Stomach (tissue), 9 donors: ENCODE measurements around the gene UBE3D. TPM values are rescaled to one million over a fixed set of nuclear protein-coding genes. Genes with fewer than 3 reads are reported as not detected.

ENCODE experiments used
- DNase-seq, 2 donors: peaks; one replicate each; pipeline versions ENCODE4 v3.0.0 to v3.0.0-alpha.2; 2013 to 2019
- H3K27ac ChIP-seq, 5 donors: fragments of 200-600 bp in 4 of 5; sonication (generic) in 4 of 5; one replicate each; pipeline ENCODE4 v1.5.1; 2013 to 2019; ENCODE audit warnings: mild to moderate bottlenecking in 1 of 5, moderate library complexity in 1 of 5
- H3K27me3 ChIP-seq, 3 donors: fragments of 200-600 bp; sonication (generic); one replicate each; pipeline ENCODE4 v1.5.1; 2017 to 2019; ENCODE audit warnings: mixed run types in 1 of 3
- H3K36me3 ChIP-seq, 4 donors: fragments of 200-600 bp; sonication (generic); 1 replicate in 3 of 4; 2 replicates in 1 of 4; pipeline ENCODE4 v1.5.1; 2016 to 2019
- H3K4me1 ChIP-seq, 4 donors: fragments of 200-600 bp; sonication (generic); one replicate each; pipeline ENCODE4 v1.5.1; 2016 to 2019
- H3K4me3 ChIP-seq, 4 donors: fragments of 200-600 bp; sonication (generic) in 3 of 4; one replicate each; pipeline ENCODE4 v1.5.1; 2016 to 2019; ENCODE audit warnings: mild to moderate bottlenecking in 1 of 4
- H3K9me3 ChIP-seq, 4 donors: fragments of 200-600 bp; sonication (generic); one replicate each; pipeline ENCODE4 v1.5.1; 2016 to 2019
- CTCF ChIP-seq, 7 experiments: fragments of 450-650 bp in 4 of 7; fragments of 200-600 bp in 3 of 7; sonication (generic) in 3 of 7; IDR thresholded peaks; one replicate each; pipeline ENCODE4 v1.5.1; 2016 to 2019; ENCODE audit warnings: antibody characterized with exemption in 7 of 7, control low read depth in 2 of 7, mild to moderate bottlenecking in 1 of 7
- EP300 ChIP-seq: sonication (generic); formaldehyde crosslinking; IDR thresholded peaks from one replicate; pipeline ENCODE4 v1.6.1; 2017; ENCODE audit warnings: antibody characterized with exemption
- POLR2A ChIP-seq, 4 donors: fragments of 450-650 bp; IDR thresholded peaks; one replicate each; pipeline ENCODE4 v1.6.1; 2016; ENCODE audit warnings: antibody characterized with exemption in 4 of 4, control low read depth in 2 of 4, mild to moderate bottlenecking in 1 of 4, moderate library complexity in 1 of 4
- POLR2AphosphoS5 ChIP-seq, 3 donors: sonication (generic); formaldehyde crosslinking; IDR thresholded peaks; one replicate each; pipeline ENCODE4 v1.6.1; 2016; ENCODE audit warnings: antibody characterized with exemption in 3 of 3
- WGBS, 5 donors: extraction: QIAGEN DNeasy Blood & Tissue Kit in 3 of 5; methylation state at CpG; one replicate each; pipeline versions ENCODE4 v1.1.5 to v1.1.7; 2013 to 2018; 5-methylcytosine and 5-hydroxymethylcytosine counted together
- intact Hi-C: fragments of 100-400 bp; cut with DNase I; formaldehyde crosslinking; loops from one replicate; pipeline ENCODE4 v1.15.1; 2023; ENCODE audit warnings: low total_unique reads
- polyA plus RNA-seq, 3 donors: library from polyadenylated mRNA; stranded (reverse); fragments of 200-250 nt; gene quantifications; one replicate each; pipeline ENCODE4 v1.2.3, GENCODE V29; 2013
- total RNA-seq, 5 donors: library from RNA; depleted of rRNA; stranded (reverse); fragments of >200 nt; gene quantifications; one replicate each; pipeline versions ENCODE4 v1.1.0 to v1.2.3, GENCODE V29; 2014 to 2016
- donor health status: healthy with polysubstance abuse.
- donor health status: Bipolar disorder and iron deficiency.
- donor health status: healthy.

Gene UBE3D
- total and polyA plus RNA-seq, 8 donors, result 1.5 to 33.3 (median 11.8) TPM

- no peaks in the 10 kb centered on the region for H3K9me3 ChIP-seq
- no peaks in the 10 kb centered on the region for H3K27me3 ChIP-seq
- TF ChIP-seq EP300 (no peak), CTCF (IDR thresholded peaks at IDR 0.05) (no peak), POLR2A (IDR thresholded peaks at IDR 0.05) (no peak), POLR2AphosphoS5 (IDR thresholded peaks at IDR 0.05) (no peak)
- DNase-seq, result no peak
- intact Hi-C loops, result no loop called here
- 78 to 90% (median 87%) methylated on average over 1 of the region's 1 CpG for whole genome bisulfite sequencing, 5 donors
- H3K36me3 ChIP-seq, result no peaks in the 10 kb centered on the region
- no peaks in the 10 kb centered on the region for H3K4me1 ChIP-seq
- no peak overlapping the region for H3K4me3 ChIP-seq
- no peak overlapping the region for H3K27ac ChIP-seq
These were observed 86.0 kb downstream of the UBE3D start for GRCh38 chr6:82979657-82980056.

GRCh38 chr6:82978362-82978945 lies 87.2 kb downstream of the UBE3D start:
- WGBS, 5 donors, result 59 to 79% (median 75%) methylated on average over 3 of the region's 3 CpGs
- no peak overlapping the region for H3K4me3 ChIP-seq
- no peaks in the 10 kb centered on the region for H3K9me3 ChIP-seq
- intact Hi-C loops, result no loop called here
- DNase-seq, result no peak
- no peaks in the 10 kb centered on the region for H3K27me3 ChIP-seq
- no peaks in the 10 kb centered on the region for H3K36me3 ChIP-seq
- H3K27ac ChIP-seq, result no peak overlapping the region
- TF ChIP-seq POLR2AphosphoS5 (IDR thresholded peaks at IDR 0.05), result no peak
- TF ChIP-seq POLR2A (IDR thresholded peaks at IDR 0.05), result no peak
- no peak for TF ChIP-seq EP300
- no peak for TF ChIP-seq CTCF (IDR thresholded peaks at IDR 0.05)
- H3K4me1 ChIP-seq, result no peaks in the 10 kb centered on the region

DNA sequence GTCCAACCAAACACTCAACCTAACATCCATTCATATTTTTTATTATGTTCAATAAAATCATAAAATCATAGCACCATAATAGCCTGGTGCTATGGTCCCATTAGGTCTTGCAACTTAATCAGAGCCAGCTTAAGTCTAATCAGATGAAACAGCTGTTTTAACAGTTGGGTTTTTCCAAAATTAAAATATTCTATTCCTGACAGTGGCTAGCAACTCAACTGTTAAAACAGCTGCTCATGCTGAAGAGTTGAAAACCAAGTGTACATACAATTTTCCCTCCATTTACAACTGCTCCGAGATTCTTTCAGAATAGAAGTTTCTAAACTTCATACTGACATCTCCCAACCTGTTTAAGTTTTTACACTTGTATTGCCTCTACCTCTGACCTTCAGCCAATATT lies 89.5 kb downstream of the UBE3D start:
- no peak for DNase-seq
- no peaks in the 10 kb centered on the region for H3K36me3 ChIP-seq
- H3K9me3 ChIP-seq, result no peaks in the 10 kb centered on the region
- H3K27ac ChIP-seq, result no peak overlapping the region
- intact Hi-C loops, result no loop called here
- no peaks in the 10 kb centered on the region for H3K27me3 ChIP-seq
- TF ChIP-seq CTCF (IDR thresholded peaks at IDR 0.05), result no peak
- TF ChIP-seq POLR2A (IDR thresholded peaks at IDR 0.05), result no peak
- no peak for TF ChIP-seq POLR2AphosphoS5 (IDR thresholded peaks at IDR 0.05)
- no peak for TF ChIP-seq EP300
- no peaks in the 10 kb centered on the region for H3K4me1 ChIP-seq
- WGBS, 5 donors, result 85 to 100% (median 96%) methylated on average over 1 of the region's 1 CpG
- H3K4me3 ChIP-seq, result no peak overlapping the region

DNA sequence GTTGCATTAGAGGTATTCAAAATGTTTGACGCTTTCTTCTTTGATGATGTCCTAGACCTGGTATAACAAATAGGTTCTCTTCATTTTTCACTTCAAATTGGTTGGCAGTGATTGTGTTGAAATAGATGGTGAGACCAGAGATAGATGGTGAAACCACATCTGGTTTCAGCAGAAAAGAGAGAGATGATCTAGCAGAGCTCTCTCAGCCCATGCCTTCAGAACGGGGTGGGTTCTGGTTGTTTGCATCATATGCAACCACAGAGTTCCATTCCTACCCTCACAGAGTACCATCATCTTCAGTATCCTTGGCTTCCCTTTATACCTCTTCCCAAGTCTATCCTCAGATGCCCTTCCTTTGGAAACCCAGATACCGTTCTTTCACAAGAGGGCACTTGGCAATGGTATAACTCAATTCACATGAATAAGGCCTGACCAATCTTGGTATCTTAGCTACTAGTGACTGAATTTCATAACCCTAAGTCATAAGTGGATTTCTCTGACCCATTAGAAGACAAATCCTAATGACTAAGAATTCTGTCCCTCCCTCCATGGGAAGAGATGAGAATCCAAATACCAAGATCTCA lies 93.7 kb downstream of the UBE3D start:
- no peak for DNase-seq
- Histone ChIP-seq H3K4me3 (no peak overlapping the region), H3K36me3 (no peaks in the 10 kb centered on the region), H3K9me3 (no peaks in the 10 kb centered on the region), H3K27me3 (no peaks in the 10 kb centered on the region), H3K4me1 (no peaks in the 10 kb centered on the region), H3K27ac (no peak overlapping the region)
- TF ChIP-seq POLR2A (IDR thresholded peaks at IDR 0.05) (no peak), EP300 (no peak), CTCF (IDR thresholded peaks at IDR 0.05) (no peak), POLR2AphosphoS5 (IDR thresholded peaks at IDR 0.05) (no peak)
- WGBS, 5 donors, result 92 to 97% (median 96%) methylated on average over 3 of the region's 3 CpGs
- intact Hi-C loops, result no loop called here
